ENCODE data around the gene UBE2O.
A peak's percentile ranks its signal among the peaks of the same experiment; 100 is the strongest.

The UBE2O gene

GRCh38 chr17:76397687-76398522 is 55.0 kb downstream of the UBE2O start:
- DNase-seq, result peak; percentile 89
- Histone ChIP-seq H2BK5ac (ENCODE audit: low read length) (no peak overlapping the region), H3K4ac (ENCODE audit: low read depth, low read length) (no peak overlapping the region), H4K8ac (ENCODE audit: low read depth, low read length) (no peak overlapping the region), H3K27me3 (ENCODE audit: insufficient read depth, low read length, poor library complexity) (no peaks in the 10 kb centered on the region), H2AK5ac (ENCODE audit: low read length) (no peak overlapping the region), H3K4me2 (ENCODE audit: low read length) (no peak overlapping the region), H3K4me1 (ENCODE audit: control insufficient read depth, low read depth, low read length) (no peaks in the 10 kb centered on the region), H4K5ac (ENCODE audit: low read length) (no peak overlapping the region), H2BK15ac (replicated peaks; ENCODE audit: low read depth) (no peak overlapping the region), H3K79me2 (ENCODE audit: control insufficient read depth, insufficient read depth, low read length) (no peaks in the 10 kb centered on the region), H2BK120ac (ENCODE audit: low read depth, low read length) (no peak overlapping the region), H3K27ac (ENCODE audit: low read depth, low read length) (no peak overlapping the region), H3K18ac (ENCODE audit: low read length) (no peak overlapping the region), H3K36me3 (ENCODE audit: control insufficient read depth, insufficient read depth, low read length) (peaks cover 33% of the 10 kb centered on the region), H3K79me1 (ENCODE audit: low read length) (peaks cover 4% of the 10 kb centered on the region), H3K9ac (ENCODE audit: low read length) (no peak overlapping the region), H3K56ac (ENCODE audit: low read length) (no peak overlapping the region), H3K4me3 (ENCODE audit: low read length) (no peak overlapping the region), H3K23ac (ENCODE audit: low read length) (no peak overlapping the region)
- no CpG with 5 or more reads among the region's 16 CpGs for WGBS (ENCODE audit: extremely low coverage, insufficient coverage, low lambda C conversion rate)

DNA sequence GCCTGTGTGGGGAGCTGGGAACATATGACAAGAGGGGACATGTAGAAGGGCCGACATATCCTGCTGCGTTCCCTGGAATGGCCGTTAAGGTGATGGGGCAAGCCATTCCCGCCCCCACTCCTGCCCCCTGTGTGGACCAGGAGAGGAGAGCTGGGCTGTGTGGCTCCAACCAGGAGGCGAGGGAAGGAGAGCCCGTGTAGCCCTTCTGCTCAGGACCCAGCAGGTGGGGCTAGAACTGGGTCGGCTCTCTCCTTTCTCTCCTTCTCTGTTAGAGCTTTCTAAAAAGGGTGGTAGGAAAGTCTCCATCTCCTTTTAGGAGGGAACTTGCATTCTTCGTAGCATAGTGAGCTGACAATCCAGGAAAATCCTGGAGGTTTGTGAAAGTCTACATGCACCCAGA is 55.8 kb downstream of the UBE2O start:
- no peak overlapping the region for H3K23ac ChIP-seq (ENCODE audit: low read length)
- no peaks in the 10 kb centered on the region for H3K4me1 ChIP-seq (ENCODE audit: control insufficient read depth, low read depth, low read length)
- H3K79me2 ChIP-seq (ENCODE audit: control insufficient read depth, insufficient read depth, low read length), result no peaks in the 10 kb centered on the region
- no peak overlapping the region for H3K27ac ChIP-seq (ENCODE audit: low read depth, low read length)
- no peak overlapping the region for H3K18ac ChIP-seq (ENCODE audit: low read length)
- H4K8ac ChIP-seq (ENCODE audit: low read depth, low read length), result no peak overlapping the region
- WGBS (ENCODE audit: extremely low coverage, insufficient coverage, low lambda C conversion rate), result no CpG with 5 or more reads among the region's 8 CpGs
- peaks cover 27% of the 10 kb centered on the region for H3K36me3 ChIP-seq (ENCODE audit: control insufficient read depth, insufficient read depth, low read length)
- H3K4ac ChIP-seq (ENCODE audit: low read depth, low read length), result no peak overlapping the region
- H3K4me2 ChIP-seq (ENCODE audit: low read length), result no peak overlapping the region
- no peak overlapping the region for H3K9ac ChIP-seq (ENCODE audit: low read length)
- DNase-seq, result no peak
- H3K4me3 ChIP-seq (ENCODE audit: low read length), result no peak overlapping the region
- no peak overlapping the region for H2BK5ac ChIP-seq (ENCODE audit: low read length)
- no peak overlapping the region for H4K5ac ChIP-seq (ENCODE audit: low read length)
- no peak overlapping the region for H2BK120ac ChIP-seq (ENCODE audit: low read depth, low read length)
- H2BK15ac ChIP-seq (replicated peaks; ENCODE audit: low read depth), result no peak overlapping the region
- no peaks in the 10 kb centered on the region for H3K27me3 ChIP-seq (ENCODE audit: insufficient read depth, low read length, poor library complexity)
- peaks cover 4% of the 10 kb centered on the region for H3K79me1 ChIP-seq (ENCODE audit: low read length)
- H3K56ac ChIP-seq (ENCODE audit: low read length), result no peak overlapping the region
- H2AK5ac ChIP-seq (ENCODE audit: low read length), result no peak overlapping the region

- Histone ChIP-seq H4K5ac (ENCODE audit: low read length) (no peak overlapping the region), H4K8ac (ENCODE audit: low read depth, low read length) (no peak overlapping the region), H3K23ac (ENCODE audit: low read length) (no peak overlapping the region), H3K79me2 (ENCODE audit: control insufficient read depth, insufficient read depth, low read length) (no peaks in the 10 kb centered on the region), H3K36me3 (ENCODE audit: control insufficient read depth, insufficient read depth, low read length) (peaks cover 20% of the 10 kb centered on the region), H3K27ac (ENCODE audit: low read depth, low read length) (no peak overlapping the region), H3K4ac (ENCODE audit: low read depth, low read length) (no peak overlapping the region), H3K4me3 (ENCODE audit: low read length) (no peak overlapping the region), H2BK15ac (replicated peaks; ENCODE audit: low read depth) (no peak overlapping the region), H3K18ac (ENCODE audit: low read length) (no peak overlapping the region), H3K27me3 (ENCODE audit: insufficient read depth, low read length, poor library complexity) (no peaks in the 10 kb centered on the region), H3K4me1 (ENCODE audit: control insufficient read depth, low read depth, low read length) (no peaks in the 10 kb centered on the region), H3K9ac (ENCODE audit: low read length) (no peak overlapping the region), H3K4me2 (ENCODE audit: low read length) (no peak overlapping the region), H3K56ac (ENCODE audit: low read length) (no peak overlapping the region), H2BK120ac (ENCODE audit: low read depth, low read length) (no peak overlapping the region), H2BK5ac (ENCODE audit: low read length) (no peak overlapping the region), H3K79me1 (ENCODE audit: low read length) (peaks cover 4% of the 10 kb centered on the region), H2AK5ac (ENCODE audit: low read length) (no peak overlapping the region)
- no peak for DNase-seq
- WGBS (ENCODE audit: extremely low coverage, insufficient coverage, low lambda C conversion rate), result no CpG with 5 or more reads among the region's 15 CpGs
These were observed 57.0 kb downstream of the UBE2O start for GRCh38 chr17:76395980-76396379.

GRCh38 chr17:76394166-76394565 is 58.8 kb downstream of the UBE2O start:
- no peak overlapping the region for H3K4ac ChIP-seq (ENCODE audit: low read depth, low read length)
- H3K9ac ChIP-seq (ENCODE audit: low read length), result no peak overlapping the region
- H3K18ac ChIP-seq (ENCODE audit: low read length), result no peak overlapping the region
- no peak overlapping the region for H2BK5ac ChIP-seq (ENCODE audit: low read length)
- H3K4me1 ChIP-seq (ENCODE audit: control insufficient read depth, low read depth, low read length), result no peaks in the 10 kb centered on the region
- no peak overlapping the region for H2BK120ac ChIP-seq (ENCODE audit: low read depth, low read length)
- no peak overlapping the region for H3K23ac ChIP-seq (ENCODE audit: low read length)
- no peak overlapping the region for H2AK5ac ChIP-seq (ENCODE audit: low read length)
- peaks cover 15% of the 10 kb centered on the region for H3K36me3 ChIP-seq (ENCODE audit: control insufficient read depth, insufficient read depth, low read length)
- H3K79me1 ChIP-seq (ENCODE audit: low read length), result peaks cover 4% of the 10 kb centered on the region
- no peaks in the 10 kb centered on the region for H3K27me3 ChIP-seq (ENCODE audit: insufficient read depth, low read length, poor library complexity)
- H4K8ac ChIP-seq (ENCODE audit: low read depth, low read length), result no peak overlapping the region
- no peak overlapping the region for H3K4me2 ChIP-seq (ENCODE audit: low read length)
- H3K56ac ChIP-seq (ENCODE audit: low read length), result no peak overlapping the region
- no peak for DNase-seq
- no peak overlapping the region for H3K27ac ChIP-seq (ENCODE audit: low read depth, low read length)
- no peak overlapping the region for H4K5ac ChIP-seq (ENCODE audit: low read length)
- no peak overlapping the region for H2BK15ac ChIP-seq (replicated peaks; ENCODE audit: low read depth)
- WGBS (ENCODE audit: extremely low coverage, insufficient coverage, low lambda C conversion rate), result no CpG with 5 or more reads among the region's 10 CpGs
- no peaks in the 10 kb centered on the region for H3K79me2 ChIP-seq (ENCODE audit: control insufficient read depth, insufficient read depth, low read length)
- no peak overlapping the region for H3K4me3 ChIP-seq (ENCODE audit: low read length)

DNA sequence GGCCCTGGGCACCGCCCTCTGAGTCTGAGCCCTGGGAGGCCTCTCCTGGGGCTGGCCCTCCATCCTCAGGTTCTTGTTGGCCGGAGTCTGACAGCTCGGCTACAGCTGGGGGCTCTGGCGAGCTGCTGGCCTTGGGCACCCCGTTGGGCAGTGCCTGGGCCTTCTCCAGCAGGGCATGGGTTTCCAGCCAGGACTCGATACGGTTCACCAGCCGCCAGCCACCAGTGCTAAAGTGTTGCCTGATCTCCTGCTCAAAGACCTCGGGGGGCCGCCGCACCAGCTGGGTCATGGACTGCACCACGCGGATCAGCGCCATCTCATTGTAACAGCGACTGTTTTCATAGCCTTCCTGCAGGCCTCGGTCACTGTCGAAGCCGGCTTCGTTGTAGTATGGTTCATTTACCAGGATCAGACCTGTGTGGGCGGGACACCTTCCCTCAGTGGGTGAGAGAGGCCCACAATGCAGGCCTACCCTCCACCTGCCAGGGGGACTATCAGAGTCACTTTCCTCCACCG is 61.7 kb downstream of the UBE2O start:
- Histone ChIP-seq H2BK120ac (ENCODE audit: low read depth, low read length) (no peak overlapping the region), H2BK15ac (replicated peaks; ENCODE audit: low read depth) (no peak overlapping the region), H3K4me2 (ENCODE audit: low read length) (no peak overlapping the region), H3K9ac (ENCODE audit: low read length) (no peak overlapping the region), H2AK5ac (ENCODE audit: low read length) (no peak overlapping the region), H3K56ac (ENCODE audit: low read length) (no peak overlapping the region), H2BK5ac (ENCODE audit: low read length) (no peak overlapping the region), H3K27ac (ENCODE audit: low read depth, low read length) (no peak overlapping the region), H3K79me1 (ENCODE audit: low read length) (no peaks in the 10 kb centered on the region), H3K4ac (ENCODE audit: low read depth, low read length) (no peak overlapping the region), H3K27me3 (ENCODE audit: insufficient read depth, low read length, poor library complexity) (no peaks in the 10 kb centered on the region), H4K8ac (ENCODE audit: low read depth, low read length) (no peak overlapping the region), H3K18ac (ENCODE audit: low read length) (no peak overlapping the region), H4K5ac (ENCODE audit: low read length) (no peak overlapping the region), H3K4me3 (ENCODE audit: low read length) (no peak overlapping the region), H3K36me3 (ENCODE audit: control insufficient read depth, insufficient read depth, low read length) (peaks cover 7% of the 10 kb centered on the region), H3K79me2 (ENCODE audit: control insufficient read depth, insufficient read depth, low read length) (no peaks in the 10 kb centered on the region), H3K4me1 (ENCODE audit: control insufficient read depth, low read depth, low read length) (no peaks in the 10 kb centered on the region), H3K23ac (ENCODE audit: low read length) (no peak overlapping the region)
- WGBS (ENCODE audit: extremely low coverage, insufficient coverage, low lambda C conversion rate), result no CpG with 5 or more reads among the region's 21 CpGs
- no peak for DNase-seq
